H1 (cell line): ENCODE measurements around the gene RNF114. TPM values are rescaled to one million over a fixed set of nuclear protein-coding genes. Genes with fewer than 3 reads are reported as not detected.

Source experiments
- CTCF ChIA-PET: fragments of 300-600 bp; sonication (Branson Sonifier 250); formaldehyde crosslinking; loops from one replicate; lab custom pipeline; 2021; ENCODE audit not compliant: partially characterized antibody; lab: Charles Lee
- POLR2A ChIA-PET: fragments of 300-600 bp; sonication (Branson Sonifier 250); formaldehyde crosslinking; loops from one replicate; lab custom pipeline; 2021; ENCODE audit warnings: inconsistent platforms; ENCODE audit not compliant: partially characterized antibody; lab: Charles Lee
- DNase-seq, 2 experiments: peaks; one replicate each; pipeline versions ENCODE4 v3.0.0 to v3.0.0-alpha.2; 2010 to 2022; ENCODE audit warnings: low spot score in 2 of 2, low read depth in 1 of 2, mixed read lengths in 1 of 2
- FAIRE-seq: peaks from 2 replicates; lab custom pipeline; 2011; peaks lifted over from hg19 to GRCh38; lab: Jason Lieb, UNC
- H2AFZ ChIP-seq: 2 replicates; pipeline ENCODE4 v1.8.1; 2012; ENCODE audit warnings: low read length, inconsistent platforms
- H2AK5ac ChIP-seq: 2 replicates; pipeline ENCODE4 v1.6.1; 2013; ENCODE audit warnings: low read depth, low read length
- H2BK120ac ChIP-seq: replicated peaks from 2 replicates; pipeline ENCODE3; 2013; ENCODE audit warnings: low read depth, low read length, inconsistent platforms
- H2BK12ac ChIP-seq: 2 replicates; pipeline ENCODE4 v1.6.1; 2013; ENCODE audit warnings: low read depth, low read length
- H2BK15ac ChIP-seq: 2 replicates; pipeline ENCODE4 v1.6.1; 2013; ENCODE audit warnings: low read length
- H2BK20ac ChIP-seq: 2 replicates; pipeline ENCODE4 v1.6.1; 2013; ENCODE audit warnings: low read length
- H2BK5ac ChIP-seq: 2 replicates; pipeline ENCODE4 v1.6.1; 2013; ENCODE audit warnings: low read depth, low read length
- H3K14ac ChIP-seq: 2 replicates; pipeline ENCODE4 v1.6.1; 2013; ENCODE audit warnings: inconsistent platforms; ENCODE audit not compliant: insufficient read length
- H3K18ac ChIP-seq: 2 replicates; pipeline ENCODE4 v1.6.1; 2013; ENCODE audit warnings: low read length; ENCODE audit errors: extremely low read depth
- H3K23ac ChIP-seq: 2 replicates; pipeline ENCODE4 v1.6.1; 2013; ENCODE audit warnings: inconsistent platforms; ENCODE audit not compliant: insufficient read length
- H3K23me2 ChIP-seq: 2 replicates; pipeline ENCODE4 v1.6.1; 2013; ENCODE audit warnings: low read depth, low read length
- H3K27ac ChIP-seq: 2 replicates; pipeline ENCODE4 v1.6.1; 2011; ENCODE audit warnings: low read depth, low read length, inconsistent platforms
- H3K27me3 ChIP-seq, 4 experiments: replicated peaks in 1 of 4; 1 replicate in 1 of 4; 2 replicates in 3 of 4; pipeline versions ENCODE4 v1.6.1 to v1.8.1; 2011 to 2013; ENCODE audit warnings: low read length in 3 of 4, mild to moderate bottlenecking in 3 of 4, inconsistent platforms in 2 of 4, mixed read lengths in 2 of 4, moderate library complexity in 1 of 4; ENCODE audit not compliant: control insufficient read depth in 3 of 4, insufficient read depth in 3 of 4; ENCODE audit errors: extremely low read depth in 1 of 4
- H3K36me3 ChIP-seq, 4 experiments: 2 replicates each; pipeline versions ENCODE4 v1.6.1 to v1.8.1; 2011 to 2013; ENCODE audit warnings: mild to moderate bottlenecking in 4 of 4, low read length in 3 of 4, moderate library complexity in 2 of 4, control low read depth in 1 of 4, inconsistent platforms in 1 of 4; ENCODE audit not compliant: insufficient read depth in 4 of 4, control insufficient read depth in 2 of 4
- H3K4ac ChIP-seq: replicated peaks from 2 replicates; pipeline ENCODE3; 2013; ENCODE audit warnings: low read length, low read depth, mixed read lengths, inconsistent platforms; ENCODE audit not compliant: insufficient read length
- H3K4me1 ChIP-seq, 4 experiments: replicated peaks in 1 of 4; 1 replicate in 1 of 4; 2 replicates in 3 of 4; pipeline versions ENCODE4 v1.6.1 to v1.8.1; 2011 to 2013; ENCODE audit warnings: low read length in 3 of 4, inconsistent platforms in 2 of 4, mixed read lengths in 1 of 4; ENCODE audit not compliant: insufficient read depth in 4 of 4, control insufficient read depth in 3 of 4
- H3K4me2 ChIP-seq, 2 experiments: 2 replicates each; pipeline versions ENCODE4 v1.6.1 to v1.8.1; 2011 to 2013; ENCODE audit warnings: low read depth in 2 of 2, low read length in 2 of 2, control low read depth in 1 of 2, inconsistent platforms in 1 of 2, mild to moderate bottlenecking in 1 of 2; ENCODE audit not compliant: insufficient read depth in 1 of 2
- H3K4me3 ChIP-seq, 4 experiments: fragments of 200-600, 300-600 bp in 1 of 4; sonication (generic), shearing (Covaris generic), sonication (Bioruptor Twin) in 1 of 4; 2 replicates each; pipeline versions ENCODE4 v1.5.1 to v1.8.1; 2011 to 2016; ENCODE audit warnings: low read length in 4 of 4, low read depth in 3 of 4, control low read depth in 2 of 4, inconsistent platforms in 2 of 4, mild to moderate bottlenecking in 2 of 4, mixed read lengths in 1 of 4, moderate library complexity in 1 of 4; ENCODE audit not compliant: insufficient read depth in 2 of 4; ENCODE audit errors: extremely low read depth in 1 of 4
- H3K56ac ChIP-seq: replicated peaks from 2 replicates; pipeline ENCODE3; 2013; ENCODE audit warnings: low read depth, mild to moderate bottlenecking, mixed read lengths, low read length, inconsistent platforms; ENCODE audit not compliant: insufficient read length
- H3K79me1 ChIP-seq: 2 replicates; pipeline ENCODE4 v1.6.1; 2013; ENCODE audit warnings: low read depth, low read length, control low read depth
- H3K79me2 ChIP-seq, 2 experiments: 2 replicates each; pipeline versions ENCODE4 v1.6.1 to v1.8.1; 2012 to 2013; ENCODE audit warnings: low read length in 2 of 2, mild to moderate bottlenecking in 2 of 2, inconsistent platforms in 1 of 2; ENCODE audit not compliant: insufficient read depth in 2 of 2, control insufficient read depth in 1 of 2
- H3K9ac ChIP-seq, 4 experiments: replicated peaks in 1 of 4; 1 replicate in 1 of 4; 2 replicates in 3 of 4; pipeline versions ENCODE4 v1.6.1 to v1.8.1; 2011 to 2013; ENCODE audit warnings: low read depth in 3 of 4, low read length in 3 of 4, control low read depth in 2 of 4, mild to moderate bottlenecking in 2 of 4, moderate library complexity in 2 of 4, inconsistent platforms in 1 of 4; ENCODE audit errors: extremely low read depth in 1 of 4
- H3K9me3 ChIP-seq, 2 experiments: 2 replicates each; pipeline versions ENCODE4 v1.6.1 to v1.8.1; 2012 to 2013; ENCODE audit warnings: mild to moderate bottlenecking in 2 of 2, moderate library complexity in 2 of 2, control low read depth in 1 of 2, inconsistent platforms in 1 of 2, low read depth in 1 of 2, low read length in 1 of 2, mixed read lengths in 1 of 2; ENCODE audit not compliant: insufficient read depth in 2 of 2
- H4K20me1 ChIP-seq, 2 experiments: replicated peaks in 1 of 2; 2 replicates each; pipeline versions ENCODE3 to v1.8.1; 2011 to 2013; ENCODE audit warnings: inconsistent platforms in 2 of 2, low read length in 2 of 2, mild to moderate bottlenecking in 1 of 2; ENCODE audit not compliant: insufficient read depth in 2 of 2, control insufficient read depth in 1 of 2
- H4K5ac ChIP-seq: 2 replicates; pipeline ENCODE4 v1.6.1; 2013; ENCODE audit warnings: low read length, low read depth, mixed read lengths, inconsistent platforms; ENCODE audit not compliant: insufficient read length
- H4K8ac ChIP-seq: 2 replicates; pipeline ENCODE4 v1.8.0; 2013; ENCODE audit warnings: mild to moderate bottlenecking, moderate library complexity, low read length, inconsistent platforms; ENCODE audit not compliant: insufficient read depth; ENCODE audit errors: extremely low read depth
- H4K91ac ChIP-seq: replicated peaks from 2 replicates; pipeline ENCODE3; 2013; ENCODE audit warnings: low read length, mixed read lengths, inconsistent platforms; ENCODE audit not compliant: insufficient read length
- BCL11A ChIP-seq, 2 experiments: IDR thresholded peaks; one replicate each; pipeline ENCODE4 v1.6.1; 2011; ENCODE audit warnings: low read depth in 2 of 2, low read length in 2 of 2, mild to moderate bottlenecking in 2 of 2
- CBX5 ChIP-seq: fragments of 300-800, 300-1000 bp; sonication (generic); IDR thresholded peaks from 2 replicates; pipeline ENCODE4 v1.7.1; 2016; ENCODE audit warnings: antibody characterized with exemption, low read length, low read depth
- CHD1 ChIP-seq: IDR thresholded peaks from 2 replicates; pipeline ENCODE4 v1.6.1; 2012; ENCODE audit warnings: low read depth, low read length, improper control_type of control experiment
- MAFK ChIP-seq: IDR thresholded peaks from 2 replicates; pipeline ENCODE4 v1.6.1; 2012; ENCODE audit warnings: low read depth, mild to moderate bottlenecking, improper control_type of control experiment, low read length
- POLR2A ChIP-seq, 2 experiments: IDR thresholded peaks; 1 replicate in 1 of 2; 2 replicates in 1 of 2; pipeline ENCODE4 v1.6.1; 2011; ENCODE audit warnings: low read depth in 2 of 2, low read length in 2 of 2, mild to moderate bottlenecking in 2 of 2; ENCODE audit errors: control extremely low read depth in 1 of 2
- POLR2AphosphoS5 ChIP-seq: IDR thresholded peaks from 2 replicates; pipeline ENCODE4 v1.6.1; 2011; ENCODE audit warnings: low read depth, low read length
- RAD21 ChIP-seq, 2 experiments: IDR thresholded peaks in 1 of 2; conservative IDR thresholded peaks in 1 of 2; 2 replicates each; pipeline ENCODE4 v1.6.1; 2011; ENCODE audit warnings: low read depth in 2 of 2, low read length in 2 of 2, improper control_type of control experiment in 1 of 2, inconsistent platforms in 1 of 2, mild to moderate bottlenecking in 1 of 2, moderate library complexity in 1 of 2
- RBBP5 ChIP-seq: IDR thresholded peaks from 2 replicates; pipeline ENCODE4 v1.7.1; 2012; ENCODE audit warnings: low read depth, mild to moderate bottlenecking, inconsistent platforms, low read length, moderate library complexity, borderline replicate concordance
- SIX5 ChIP-seq: IDR thresholded peaks from 2 replicates; pipeline ENCODE4 v1.6.1; 2011; ENCODE audit warnings: mild to moderate bottlenecking, low read depth, low read length
- SP1 ChIP-seq: IDR thresholded peaks from 2 replicates; pipeline ENCODE4 v1.6.1; 2011; ENCODE audit warnings: low read depth, low read length
- SP4 ChIP-seq: IDR thresholded peaks from 2 replicates; pipeline ENCODE4 v1.6.1; 2012; ENCODE audit warnings: low read length, inconsistent platforms
- TBP ChIP-seq: IDR thresholded peaks from 2 replicates; pipeline ENCODE4 v1.6.1; 2011; ENCODE audit warnings: low read depth, low read length, improper control_type of control experiment
- WGBS, 2 experiments: shearing (Covaris generic) in 1 of 2; methylation state at CpG; one replicate each; pipeline versions ENCODE4 v1.1.6 to v1.1.7; 2013 to 2015; ENCODE audit warnings: low lambda C conversion rate in 2 of 2, mixed read lengths in 2 of 2, inconsistent platforms in 1 of 2, low coverage in 1 of 2, missing lambda C conversion rate in 1 of 2; ENCODE audit not compliant: insufficient replicate concordance in 2 of 2, insufficient coverage in 1 of 2, insufficient read length in 1 of 2; ENCODE audit errors: extremely low coverage in 1 of 2, missing lambda C conversion rate in 1 of 2; 5-methylcytosine and 5-hydroxymethylcytosine counted together
- polyA plus RNA-seq, 7 experiments: library from polyadenylated mRNA; depleted of rRNA in 3 of 7; stranded (reverse) in 5 of 7; unstranded in 2 of 7; fragments of >200 nt in 5 of 7; fragments of 200-250 nt in 2 of 7; gene quantifications; 1 replicate in 5 of 7; 2 replicates in 1 of 7; 4 replicates in 1 of 7; pipeline versions ENCODE4 v1.2.1 to v1.2.3, GENCODE V29; 2011 to 2013; ENCODE audit warnings: missing spikeins in 2 of 7, mixed read lengths in 2 of 7
- total RNA-seq: library from RNA; stranded (reverse); fragmentation: NEBNext Ultra II Directional; extraction: Animal tissue kit (Norgen Biotek cat#: 25700); gene quantifications from 2 replicates; pipeline ENCODE4 v1.2.1, GENCODE V29; 2021

RNF114 gene
- total and polyA plus RNA-seq, 2 of the 8 experiments (the other 6 are each of a cell fraction or from before 2014, with no cell fraction given): 81.7 to 89.9 TPM

DNA sequence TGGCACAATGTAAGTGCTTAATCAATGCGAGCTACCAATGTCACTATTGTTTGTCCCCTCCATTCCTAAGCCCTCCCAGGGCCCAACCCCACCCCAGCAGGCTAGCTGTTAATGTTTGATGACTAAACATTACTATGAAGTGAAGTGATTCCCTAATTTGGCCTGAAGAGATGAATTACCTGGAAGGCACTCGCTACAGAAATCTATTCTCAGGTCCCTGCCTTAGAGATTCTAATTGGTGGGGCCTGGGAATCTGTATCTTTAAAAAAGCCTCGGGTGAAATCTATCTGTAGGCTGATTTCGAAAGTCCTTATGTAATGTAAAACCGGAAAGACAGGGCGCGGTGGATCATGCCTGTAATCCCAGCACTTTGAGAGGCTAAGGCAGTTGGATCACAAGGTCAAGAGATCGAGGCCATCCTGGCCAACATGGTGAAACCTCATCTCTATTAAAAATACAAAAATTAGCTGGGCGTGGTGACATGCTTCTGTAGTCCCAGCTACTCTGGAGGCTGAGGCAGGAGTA is 29.6 kb downstream of the RNF114 start:
- FAIRE-seq: no peak
- no peaks in the 10 kb centered on the region for H3K36me3 ChIP-seq
- no peak for TF ChIP-seq CBX5
- no peak for TF ChIP-seq TBP
- no peak for TF ChIP-seq RAD21 (IDR thresholded peaks at IDR 0.05 in 1 of 2, conservative IDR thresholded peaks at IDR 0.05 in 1 of 2; ENCODE audit: low read depth in 2 of 2, low read length in 2 of 2)
- no peak for TF ChIP-seq SP1
- TF ChIP-seq RBBP5: no peak
- TF ChIP-seq SP4: no peak
- TF ChIP-seq MAFK: no peak
- no peak for TF ChIP-seq POLR2AphosphoS5
- no peak for TF ChIP-seq CHD1
- no peak for TF ChIP-seq SIX5
- no peak for TF ChIP-seq BCL11A (IDR thresholded peaks at IDR 0.05; ENCODE audit: low read depth in 2 of 2, low read length in 2 of 2)
- no peak for TF ChIP-seq POLR2A (IDR thresholded peaks at IDR 0.05; ENCODE audit: control extremely low read depth in 1 of 2, low read depth in 2 of 2, low read length in 2 of 2)
- TF ChIP-seq, all 59 proteins: peak for 0
- no peak overlapping the region for H3K14ac ChIP-seq
- no peaks in the 10 kb centered on the region for H4K20me1 ChIP-seq
- no peaks in the 10 kb centered on the region for H3K79me2 ChIP-seq
- H4K5ac ChIP-seq: no peak overlapping the region
- H3K23ac ChIP-seq: no peak overlapping the region
- H2AFZ ChIP-seq: no peak overlapping the region
- H4K91ac ChIP-seq: no peak overlapping the region
- DNase-seq: no peak
- POLR2A ChIA-PET: interaction anchor here (1.3 to 2.0 kb wide), 5 partner anchors 8 to 103 kb away, joined by 3 to 8 read pairs (median 4); no protein-coding TSS in a partner anchor
- H3K4ac ChIP-seq: no peak overlapping the region
- no peak overlapping the region for H2BK12ac ChIP-seq
- CTCF ChIA-PET: interaction anchor here (0.8 to 3.9 kb wide), 20 partner anchors 9 to 187 kb away, joined by 3 to 22 read pairs (median 5); partner anchors contain the start of gene PEDS1
- H3K27ac ChIP-seq: no peak overlapping the region
- H3K18ac ChIP-seq: no peak overlapping the region
- no peak overlapping the region for H2BK120ac ChIP-seq
- H2BK5ac ChIP-seq: no peak overlapping the region
- H3K23me2 ChIP-seq: no peaks in the 10 kb centered on the region
- peaks cover 0 to 7% (median 2%) of the 10 kb centered on the region in 4 experiments; a peak in 2 of 7 replicates for H3K4me1 ChIP-seq
- no peak overlapping the region for H4K8ac ChIP-seq
- 87% methylated on average over 9 of the region's 9 CpGs; no CpG with 5 or more reads in 1 of the 2 experiments for WGBS, 2 experiments
- no peak overlapping the region for H2AK5ac ChIP-seq
- H2BK20ac ChIP-seq: no peak overlapping the region
- no peak overlapping the region for H3K9ac ChIP-seq
- no peaks in the 10 kb centered on the region for H3K79me1 ChIP-seq
- no peak overlapping the region for H3K4me3 ChIP-seq
- no peak overlapping the region for H3K56ac ChIP-seq
- no peaks in the 10 kb centered on the region for H3K9me3 ChIP-seq
- H3K27me3 ChIP-seq: no peaks in the 10 kb centered on the region
- H2BK15ac ChIP-seq: no peak overlapping the region
- H3K4me2 ChIP-seq: no peak overlapping the region
